Hematopoietic multipotent progenitor cell treated with erythropoietin and hydrocortisone succinate and interleukin-3 and kit ligand, for 8 days (in vitro differentiated cells): ENCODE results near the gene FKBP5.
"Not testable (repeated sequence)": the region's sequence is repeated elsewhere in the genome, so short reads cannot be mapped to it uniquely, and the experiment has no call there.

Experiments
- DNase-seq: peaks from one replicate; pipeline ENCODE4 v3.0.0-alpha.2; 2015

The FKBP5 gene

GRCh38 chr6:35605600-35605999 is 83.1 kb downstream of the FKBP5 start:
- DNase-seq: no peak

- no peak for DNase-seq
These were observed 85.2 kb downstream of the FKBP5 start for GRCh38 chr6:35603326-35604202.

- no peak for DNase-seq
These were observed 86.4 kb downstream of the FKBP5 start for GRCh38 chr6:35602133-35602946.

GRCh38 chr6:35601331-35602132 is 87.2 kb downstream of the FKBP5 start:
- DNase-seq: no peak

- no peak for DNase-seq
These were observed 88.0 kb downstream of the FKBP5 start for GRCh38 chr6:35600659-35601125.

GRCh38 chr6:35599761-35600658 is 88.7 kb downstream of the FKBP5 start:
- no peak for DNase-seq

- not testable (repeated sequence) for DNase-seq
These were observed 90.1 kb downstream of the FKBP5 start for GRCh38 chr6:35598621-35599020.

GRCh38 chr6:35596448-35597442 is 92.0 kb downstream of the FKBP5 start:
- no peak for DNase-seq

- no peak for DNase-seq
These were observed 94.1 kb downstream of the FKBP5 start for GRCh38 chr6:35594503-35595186.

GRCh38 chr6:35592178-35592577 is 96.5 kb downstream of the FKBP5 start:
- no peak for DNase-seq

- DNase-seq: no peak
These were observed 98.1 kb downstream of the FKBP5 start for GRCh38 chr6:35590622-35591066.

GRCh38 chr6:35589904-35590303 is 98.8 kb downstream of the FKBP5 start:
- DNase-seq: no peak

- no peak for DNase-seq
These were observed 99.4 kb downstream of the FKBP5 start for GRCh38 chr6:35589201-35589739.

GRCh38 chr6:35587167-35587566 is 101.5 kb downstream of the FKBP5 start:
- no peak for DNase-seq

GRCh38 chr6:35586542-35586941 is 102.2 kb downstream of the FKBP5 start:
- no peak for DNase-seq

GRCh38 chr6:35585658-35586057 is 103.1 kb downstream of the FKBP5 start:
- no peak for DNase-seq

GRCh38 chr6:35583893-35584688 is 104.6 kb downstream of the FKBP5 start:
- DNase-seq: peak; percentile 78

- DNase-seq: no peak
These were observed 106.4 kb downstream of the FKBP5 start for GRCh38 chr6:35582315-35582714.

- no peak for DNase-seq
These were observed 107.1 kb downstream of the FKBP5 start for GRCh38 chr6:35581633-35582032.
